GM13976 (cell line): ENCODE results near the gene TKT.

Experiments used
- DNase-seq: peaks from one replicate; pipeline ENCODE4 v3.0.0; 2012; ENCODE audit warnings: low spot score
- CTCF ChIP-seq: IDR thresholded peaks from 2 replicates; pipeline ENCODE4 v1.5.1; 2012; ENCODE audit warnings: borderline replicate concordance, mild to moderate bottlenecking; ENCODE audit not compliant: insufficient read depth; ENCODE audit errors: extremely low read depth, missing control alignments, control extremely low read depth
- in situ Hi-C: fragments of 300-500 bp; cut with MboI; formaldehyde crosslinking; loops from one replicate; pipeline ENCODE4 v1.12.0; 2022; ENCODE audit warnings: low sequenced_read_pairs, mixed read lengths, inconsistent platforms; ENCODE audit not compliant: unreplicated experiment

The TKT gene

DNA sequence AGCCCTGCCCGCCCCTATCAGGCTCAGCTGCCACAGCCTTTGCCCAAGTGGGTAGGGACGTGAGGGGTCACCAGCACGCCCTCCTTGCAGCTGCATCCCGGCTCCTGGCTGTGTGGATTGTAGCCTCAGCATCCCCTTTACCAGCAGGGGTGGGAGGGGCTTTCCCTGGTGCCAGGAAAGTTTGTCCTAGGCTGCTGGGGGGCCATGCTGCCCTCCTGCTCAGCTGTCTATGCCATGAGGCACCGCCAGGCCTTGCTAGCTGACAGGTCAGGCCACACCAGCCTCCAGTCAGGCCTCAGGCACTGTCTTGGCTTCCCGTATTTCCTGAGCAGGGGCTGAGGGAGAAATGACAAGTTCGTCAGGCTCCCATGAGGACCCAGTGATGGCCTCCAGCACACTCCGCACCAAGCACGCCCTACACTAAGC, 32.3 kb downstream of the TKT start:
- TF ChIP-seq CTCF: no peak
- in situ Hi-C loops: no loop called here

GRCh38 chr3:53223025-53223424, 32.8 kb downstream of the TKT start:
- no peak for TF ChIP-seq CTCF
- DNase-seq: no peak
- in situ Hi-C loops: no loop called here

More for the DNA sequence above, 32.3 kb downstream of the TKT start:
- DNase-seq: no peak

DNA sequence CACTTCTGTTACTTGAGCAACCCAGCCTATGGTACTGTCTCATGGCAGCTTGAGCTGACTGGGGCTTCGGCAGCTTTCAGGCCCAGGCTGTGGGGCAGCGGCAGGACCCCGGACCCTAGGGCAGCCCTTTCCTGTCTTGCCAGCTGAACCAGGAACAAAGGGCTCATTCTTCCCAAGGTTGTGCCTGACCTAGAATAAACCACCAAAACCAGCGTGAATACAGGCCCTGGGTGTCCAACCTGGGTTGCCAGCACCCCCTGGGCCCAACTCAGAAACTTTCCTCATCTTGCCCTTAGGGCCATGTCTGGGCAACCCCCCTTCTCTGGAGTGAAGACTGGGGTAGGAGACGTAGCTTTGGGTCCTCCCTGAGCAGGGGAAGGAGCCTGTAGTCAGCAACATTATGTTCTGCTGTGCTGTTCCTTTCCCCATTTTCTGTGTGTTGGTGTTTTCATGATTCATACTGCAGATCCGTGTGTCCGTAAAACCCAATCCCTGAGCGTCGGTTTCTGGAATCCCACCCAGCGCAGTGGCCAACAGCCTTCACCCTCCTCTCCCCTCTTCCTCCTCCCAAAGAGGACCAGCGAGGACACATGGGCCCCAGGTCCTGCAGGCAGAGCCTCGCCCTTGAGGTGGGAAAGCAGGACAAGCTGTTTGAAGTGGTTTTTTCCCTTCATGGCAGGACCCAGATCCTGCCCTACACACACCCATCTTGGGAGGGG, 33.5 kb downstream of the TKT start:
- no peak for TF ChIP-seq CTCF
- in situ Hi-C loops: no loop called here
- DNase-seq: no peak

DNA sequence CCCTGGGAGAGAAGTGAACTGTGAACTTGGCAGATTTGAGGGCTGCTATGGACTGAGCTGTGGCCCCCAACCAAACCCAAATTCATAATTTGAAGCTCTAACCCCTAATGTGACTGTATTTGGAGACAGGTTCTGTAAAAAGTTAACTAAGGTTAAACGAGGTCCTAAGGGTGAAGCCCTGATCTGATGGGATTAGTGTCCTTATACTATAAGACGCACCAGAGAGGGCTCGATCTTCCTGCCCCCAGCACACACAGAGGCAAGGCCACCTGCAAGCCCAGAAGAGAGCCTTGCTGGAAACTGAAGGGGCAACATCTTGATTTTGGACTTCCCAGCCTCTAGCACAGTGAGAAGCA, 34.0 kb downstream of the TKT start:
- DNase-seq: no peak
- in situ Hi-C loops: no loop called here

GRCh38 chr3:53221345-53221744, 34.5 kb downstream of the TKT start:
- no peak for DNase-seq
- TF ChIP-seq CTCF: no peak
- in situ Hi-C loops: no loop called here

More for the DNA sequence above, 34.0 kb downstream of the TKT start:
- TF ChIP-seq CTCF: no peak

- peak; percentile 83 for TF ChIP-seq CTCF
- in situ Hi-C loops: no loop called here
- peak; percentile 89 for DNase-seq
These were observed 35.8 kb downstream of the TKT start for GRCh38 chr3:53219895-53220483.
